ENCODE results near the gene LRIG1. TPM values are rescaled to one million over a fixed set of nuclear protein-coding genes. Genes with fewer than 3 reads are reported as not detected.

Gene LRIG1
- total and polyA plus RNA-seq, 2 experiments from 2014 or later, result 8.2 to 13.3 TPM

DNA sequence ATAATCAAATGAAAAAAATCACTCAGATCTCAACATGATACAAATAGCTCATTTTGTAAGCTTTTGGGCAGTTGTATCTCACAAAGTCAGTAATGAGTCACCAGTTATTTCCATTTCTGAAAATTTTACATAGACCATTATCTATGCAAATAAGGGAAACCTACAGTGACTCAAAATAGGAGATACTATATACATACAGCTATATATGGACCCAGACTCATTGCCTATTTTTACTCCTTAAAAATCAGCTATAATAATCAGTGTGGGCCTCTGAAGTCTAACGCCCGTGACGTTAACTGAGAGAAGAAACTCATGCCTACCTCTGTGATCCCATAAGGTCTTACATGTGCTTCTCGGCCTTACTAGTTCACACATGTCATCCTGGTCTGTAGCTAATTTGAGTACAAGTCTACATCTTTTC, 31.6 kb downstream of the LRIG1 start:
- Histone ChIP-seq H3K36me3 (replicated peaks; ENCODE audit: insufficient read depth, low read depth) (no peaks in the 10 kb centered on the region), H3K9me2 (replicated peaks; ENCODE audit: insufficient read depth) (no peaks in the 10 kb centered on the region), H3K27me3 (no peaks in the 10 kb centered on the region), H3K9me3 (ENCODE audit: low read depth) (no peaks in the 10 kb centered on the region), H3K27ac (no peak overlapping the region), H2AFZ (no peak overlapping the region), H3K4me3 (no peak overlapping the region), H3K4me2 (no peak overlapping the region), H3K79me2 (peaks cover 46% of the 10 kb centered on the region), H4K20me1 (ENCODE audit: insufficient read depth, poor library complexity, severe bottlenecking) (no peaks in the 10 kb centered on the region), H3K4me1 (ENCODE audit: insufficient read depth) (peaks cover 11% of the 10 kb centered on the region)
- no peak for DNase-seq (ENCODE audit: low spot score)
- WGBS (ENCODE audit: low lambda C conversion rate, missing lambda C conversion rate), result 85% methylated on average over 4 of the region's 4 CpGs
- no peak for TF ChIP-seq EZH2 (IDR thresholded peaks at IDR 0.05; ENCODE audit: borderline replicate concordance)
- TF ChIP-seq EZH2phosphoT487 (IDR thresholded peaks at IDR 0.05; ENCODE audit: low read depth, severe bottlenecking, unreplicated experiment), result no peak
- TF ChIP-seq, protein P1, sequence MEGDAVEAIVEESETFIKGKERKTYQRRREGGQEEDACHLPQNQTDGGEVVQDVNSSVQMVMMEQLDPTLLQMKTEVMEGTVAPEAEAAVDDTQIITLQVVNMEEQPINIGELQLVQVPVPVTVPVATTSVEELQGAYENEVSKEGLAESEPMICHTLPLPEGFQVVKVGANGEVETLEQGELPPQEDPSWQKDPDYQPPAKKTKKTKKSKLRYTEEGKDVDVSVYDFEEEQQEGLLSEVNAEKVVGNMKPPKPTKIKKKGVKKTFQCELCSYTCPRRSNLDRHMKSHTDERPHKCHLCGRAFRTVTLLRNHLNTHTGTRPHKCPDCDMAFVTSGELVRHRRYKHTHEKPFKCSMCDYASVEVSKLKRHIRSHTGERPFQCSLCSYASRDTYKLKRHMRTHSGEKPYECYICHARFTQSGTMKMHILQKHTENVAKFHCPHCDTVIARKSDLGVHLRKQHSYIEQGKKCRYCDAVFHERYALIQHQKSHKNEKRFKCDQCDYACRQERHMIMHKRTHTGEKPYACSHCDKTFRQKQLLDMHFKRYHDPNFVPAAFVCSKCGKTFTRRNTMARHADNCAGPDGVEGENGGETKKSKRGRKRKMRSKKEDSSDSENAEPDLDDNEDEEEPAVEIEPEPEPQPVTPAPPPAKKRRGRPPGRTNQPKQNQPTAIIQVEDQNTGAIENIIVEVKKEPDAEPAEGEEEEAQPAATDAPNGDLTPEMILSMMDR (IDR thresholded peaks at IDR 0.05; ENCODE audit: poor library complexity), result no peak

DNA sequence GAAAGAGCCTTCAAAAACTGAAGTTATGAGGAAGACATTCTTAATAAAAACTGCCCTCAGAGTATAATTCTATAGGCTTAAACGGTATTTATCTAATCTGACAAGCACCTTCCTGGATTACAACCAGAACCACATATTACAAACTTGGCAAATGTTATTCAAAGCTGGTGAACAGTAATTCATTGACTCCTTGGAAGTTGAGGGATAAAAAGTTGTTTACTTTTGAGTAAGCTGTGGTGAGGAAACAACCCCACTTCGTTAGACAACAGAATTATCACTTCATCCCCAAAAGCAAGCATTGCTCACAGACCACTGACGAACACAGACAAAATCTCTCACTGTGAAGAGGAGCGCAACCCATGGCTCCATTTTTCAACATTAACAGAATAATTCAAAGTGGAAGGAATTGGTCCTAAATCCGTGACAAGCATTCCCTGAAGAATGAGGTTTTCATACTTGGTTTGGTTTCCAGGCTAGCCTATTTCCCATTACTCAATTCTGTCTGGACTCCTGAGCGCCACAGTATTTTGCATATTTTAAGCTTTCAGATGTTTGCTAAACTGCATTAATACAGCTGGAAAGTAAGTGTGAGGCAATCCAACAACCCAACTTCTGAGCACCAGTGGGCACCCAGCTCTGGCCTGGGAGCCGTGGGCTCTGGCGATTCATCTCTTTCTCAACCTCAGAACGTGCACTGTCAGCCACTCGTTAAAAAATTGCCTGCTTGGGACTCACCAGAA, 32.7 kb downstream of the LRIG1 start:
- H3K27ac ChIP-seq, result no peak overlapping the region
- peaks cover 41% of the 10 kb centered on the region for H3K79me2 ChIP-seq
- no peaks in the 10 kb centered on the region for H3K9me3 ChIP-seq (ENCODE audit: low read depth)
- no peak for DNase-seq (ENCODE audit: low spot score)
- no peak overlapping the region for H2AFZ ChIP-seq
- H3K4me1 ChIP-seq (ENCODE audit: insufficient read depth), result peaks cover 16% of the 10 kb centered on the region
- H4K20me1 ChIP-seq (ENCODE audit: insufficient read depth, poor library complexity, severe bottlenecking), result no peaks in the 10 kb centered on the region
- H3K4me2 ChIP-seq, result no peak overlapping the region
- no peak for TF ChIP-seq EZH2phosphoT487 (IDR thresholded peaks at IDR 0.05; ENCODE audit: low read depth, severe bottlenecking, unreplicated experiment)
- TF ChIP-seq, protein P1 (IDR thresholded peaks at IDR 0.05; ENCODE audit: poor library complexity), result no peak
- no peak for TF ChIP-seq EZH2 (IDR thresholded peaks at IDR 0.05; ENCODE audit: borderline replicate concordance)
- no peaks in the 10 kb centered on the region for H3K36me3 ChIP-seq (replicated peaks; ENCODE audit: insufficient read depth, low read depth)
- 75% methylated on average over 10 of the region's 10 CpGs for WGBS (ENCODE audit: low lambda C conversion rate, missing lambda C conversion rate)
- no peaks in the 10 kb centered on the region for H3K9me2 ChIP-seq (replicated peaks; ENCODE audit: insufficient read depth)
- no peaks in the 10 kb centered on the region for H3K27me3 ChIP-seq
- H3K4me3 ChIP-seq, result no peak overlapping the region

DNA sequence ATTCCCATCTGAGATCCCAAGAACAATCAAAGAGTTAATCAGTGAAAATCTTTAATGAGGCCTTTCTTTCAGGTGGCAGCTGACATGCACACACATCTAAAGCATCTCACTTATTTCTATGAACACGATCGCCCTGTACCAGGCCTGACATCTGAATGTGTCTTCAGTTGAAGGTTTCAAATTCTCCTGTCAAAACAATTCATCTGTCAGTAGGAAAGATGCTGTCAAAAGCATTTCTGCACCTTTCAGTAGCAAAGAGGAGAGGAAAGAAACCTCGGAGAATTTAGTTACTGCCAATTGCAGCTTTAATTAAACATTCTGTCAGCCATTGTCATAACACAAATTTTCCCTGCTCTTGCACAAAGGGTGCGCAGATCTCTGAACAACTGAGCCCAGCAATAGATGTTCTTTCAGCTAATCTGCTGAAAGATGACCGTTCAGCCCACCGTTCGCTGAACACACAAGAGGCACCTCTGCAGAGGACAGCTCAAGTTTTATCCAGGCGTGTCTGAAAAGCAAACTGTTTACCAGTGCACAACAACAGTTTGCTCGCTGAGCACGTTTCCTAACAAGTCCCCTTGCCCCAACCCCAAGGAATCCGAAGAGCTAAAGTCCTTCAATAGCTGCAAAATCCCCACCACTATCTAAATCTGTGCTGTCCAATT, 34.1 kb downstream of the LRIG1 start:
- Histone ChIP-seq H2AFZ (no peak overlapping the region), H4K20me1 (ENCODE audit: insufficient read depth, poor library complexity, severe bottlenecking) (no peaks in the 10 kb centered on the region), H3K9me2 (replicated peaks; ENCODE audit: insufficient read depth) (no peaks in the 10 kb centered on the region), H3K27ac (no peak overlapping the region), H3K9me3 (ENCODE audit: low read depth) (no peaks in the 10 kb centered on the region), H3K79me2 (peaks cover 37% of the 10 kb centered on the region), H3K4me1 (ENCODE audit: insufficient read depth) (peaks cover 8% of the 10 kb centered on the region), H3K27me3 (no peaks in the 10 kb centered on the region), H3K4me2 (no peak overlapping the region), H3K36me3 (replicated peaks; ENCODE audit: insufficient read depth, low read depth) (no peaks in the 10 kb centered on the region), H3K4me3 (no peak overlapping the region)
- DNase-seq (ENCODE audit: low spot score), result no peak
- TF ChIP-seq EZH2 (IDR thresholded peaks at IDR 0.05; ENCODE audit: borderline replicate concordance) (no peak), EZH2phosphoT487 (IDR thresholded peaks at IDR 0.05; ENCODE audit: low read depth, severe bottlenecking, unreplicated experiment) (no peak)
- TF ChIP-seq, protein P1 (IDR thresholded peaks at IDR 0.05; ENCODE audit: poor library complexity), result no peak
- WGBS (ENCODE audit: low lambda C conversion rate, missing lambda C conversion rate), result 82% methylated on average over 11 of the region's 11 CpGs
